Adrenal gland (tissue), 12 donors: ENCODE measurements around the gene ECE2. TPM values are rescaled to one million over a fixed set of nuclear protein-coding genes. Genes with fewer than 3 reads are reported as not detected.

Source experiments
- DNase-seq, 7 donors: peaks; one replicate each; pipeline ENCODE4 v3.0.0-alpha.2; 2019 to 2020
- H3K27ac ChIP-seq, 5 donors: fragments of 200-600 bp; sonication (generic) in 4 of 5; 1 replicate in 3 of 5; 2 replicates in 2 of 5; pipeline versions ENCODE4 v1.5.1 to v1.8.0; 2016 to 2020; ENCODE audit warnings: mild to moderate bottlenecking in 1 of 5
- H3K27me3 ChIP-seq: fragments of 200-600 bp; 2 replicates; pipeline ENCODE4 v1.8.0; 2021
- H3K36me3 ChIP-seq, 2 donors: fragments of 200-600 bp; replicated peaks in 1 of 2; 1 replicate in 1 of 2; 2 replicates in 1 of 2; pipeline versions ENCODE4 v1.5.1 to v1.8.0; 2018 to 2022
- H3K4me1 ChIP-seq, 2 donors: fragments of 200-600 bp; replicated peaks in 1 of 2; 1 replicate in 1 of 2; 2 replicates in 1 of 2; pipeline versions ENCODE4 v1.5.1 to v1.8.0; 2018 to 2021
- H3K4me3 ChIP-seq, 4 donors: fragments of 200-600 bp; sonication (generic) in 3 of 4; one replicate each; pipeline ENCODE4 v1.5.1; 2016 to 2018
- H3K9me3 ChIP-seq, 3 donors: fragments of 200-600 bp; sonication (generic) in 1 of 3; replicated peaks in 1 of 3; 1 replicate in 2 of 3; 2 replicates in 1 of 3; pipeline versions ENCODE4 v1.5.1 to v1.8.0; 2016 to 2021
- CTCF ChIP-seq, 6 experiments: fragments of 450-650 bp in 4 of 6; fragments of 200-600 bp in 2 of 6; sonication (generic) in 1 of 6; IDR thresholded peaks; 1 replicate in 5 of 6; 2 replicates in 1 of 6; pipeline versions ENCODE4 v1.5.1 to v1.8.0; 2016 to 2021; ENCODE audit warnings: antibody characterized with exemption in 6 of 6, mild to moderate bottlenecking in 2 of 6, moderate library complexity in 1 of 6
- POLR2A ChIP-seq, 2 donors: fragments of 450-650 bp; IDR thresholded peaks; one replicate each; pipeline ENCODE4 v1.6.1; 2017; ENCODE audit warnings: antibody characterized with exemption in 2 of 2, mild to moderate bottlenecking in 2 of 2, moderate library complexity in 1 of 2
- WGBS, 4 donors: extraction: QIAGEN DNeasy Blood & Tissue Kit in 2 of 4; methylation state at CpG; one replicate each; pipeline versions ENCODE4 v1.1.5 to v1.1.7; 2013 to 2017; 5-methylcytosine and 5-hydroxymethylcytosine counted together
- intact Hi-C, 2 donors: fragments of 100-400 bp; cut with DNase I; formaldehyde crosslinking; loops; one replicate each; pipeline versions ENCODE4 v1.14.1 to v1.15.0; 2022 to 2023
- polyA plus RNA-seq, 3 donors: library from polyadenylated mRNA; stranded (reverse); fragments of 200-250 nt in 2 of 3; fragments of 350-450 nt in 1 of 3; fragmentation: Illumina TruSeq in 1 of 3; extraction: RNeasy Lipid Tissue Mini Kit (QIAGEN cat#74804) in 1 of 3; gene quantifications; one replicate each; pipeline ENCODE4 v1.2.3, GENCODE V29; 2013 to 2014
- total RNA-seq, 9 donors: library from RNA; depleted of rRNA in 4 of 9; stranded (reverse); fragments of >200 nt in 4 of 9; fragments of 120-200 nt in 1 of 9; fragmentation: NEBNext Ultra II Directional in 1 of 9; extraction: Animal tissue kit (Norgen Biotek cat#: 25700) in 1 of 9; gene quantifications; one replicate each; pipeline versions ENCODE4 v1.1.0 to v1.2.4, GENCODE V29; 2013 to 2023
- donor health status: healthy with polysubstance abuse.
- donor health status: Bipolar disorder and iron deficiency.
- donor health status: DM: yes; HTN: yes; CAD: no.
- donor health status: DM: no; HTN: no; CAD: no.
- donor health status: DM: no; HTN: no; CAD: no.
- donor health status: DM: yes; HTN: yes; CAD: no.

Gene ECE2
- total and polyA plus RNA-seq, 12 donors = 0.27 to 15.2 (median 5.8) TPM; not detected in 4

- TF ChIP-seq CTCF (IDR thresholded peaks at IDR 0.05) = no peak
- TF ChIP-seq POLR2A (IDR thresholded peaks at IDR 0.05) = no peak
- H3K4me1 ChIP-seq = peaks cover 4 to 12% of the 10 kb centered on the region in 2 donors
- H3K27ac ChIP-seq = no peak overlapping the region
- H3K4me3 ChIP-seq = no peak overlapping the region
- DNase-seq = no peak
- H3K27me3 ChIP-seq = no peaks in the 10 kb centered on the region
- peaks cover 0 to 15% of the 10 kb centered on the region in 2 donors for H3K36me3 ChIP-seq
- 75 to 83% (median 78%) methylated on average over 7 of the region's 7 CpGs for WGBS, 4 donors
- intact Hi-C loops = no loop called here
- no peaks in the 10 kb centered on the region for H3K9me3 ChIP-seq
These were observed 20.8 kb downstream of the ECE2 start for GRCh38 chr3:184296616-184297015.

- Histone ChIP-seq H3K36me3 (peaks cover 0 to 38% of the 10 kb centered on the region in 2 donors), H3K4me1 (peaks cover 4 to 12% of the 10 kb centered on the region in 2 donors), H3K27me3 (no peaks in the 10 kb centered on the region), H3K4me3 (peak within 1 kb of the TSS in 3 of 4 donors; percentile 77 to 89 (median 79)), H3K27ac (peak within 1 kb of the TSS; percentile 66 to 90 (median 83)), H3K9me3 (no peaks in the 10 kb centered on the region)
- DNase-seq = peak; percentile 98 to 99 (median 99)
- WGBS, 4 donors = 0 to 1% (median 0%) methylated on average over 16 to 78 of the region's 78 CpGs
- intact Hi-C loops = no loop called here
- TF ChIP-seq CTCF (IDR thresholded peaks at IDR 0.05) (peak in 1 of 6 experiments; percentile 29), POLR2A (IDR thresholded peaks at IDR 0.05) (peak; percentile 77 to 91)
These were observed 23.1 kb downstream of the ECE2 start, which contains the start of gene PSMD2 for GRCh38 chr3:184298759-184299487. Gene PSMD2, plus strand, starts transcription at chr3:184299241. Its CDS starts 26 bp downstream, at chr3:184299267.

- Histone ChIP-seq H3K27ac (peak overlapping the region; percentile 15 to 85 (median 63)), H3K4me3 (peak overlapping the region in 3 of 4 donors; percentile 77 to 89 (median 79)), H3K9me3 (no peaks in the 10 kb centered on the region), H3K27me3 (no peaks in the 10 kb centered on the region), H3K4me1 (peaks cover 4 to 12% of the 10 kb centered on the region in 2 donors), H3K36me3 (peaks cover 0 to 46% of the 10 kb centered on the region in 2 donors)
- WGBS, 4 donors = 14 to 31% (median 16%) methylated on average over 16 to 29 of the region's 29 CpGs
- intact Hi-C loops = no loop called here
- no peak for TF ChIP-seq POLR2A (IDR thresholded peaks at IDR 0.05)
- peak in 1 of 6 experiments; percentile 18 for TF ChIP-seq CTCF (IDR thresholded peaks at IDR 0.05)
- DNase-seq = peak in 2 of 7 donors; percentile 29 to 45
These were observed 23.9 kb downstream of the ECE2 start for GRCh38 chr3:184299488-184300377.

- Histone ChIP-seq H3K27me3 (no peaks in the 10 kb centered on the region), H3K36me3 (peaks cover 0 to 52% of the 10 kb centered on the region in 2 donors), H3K9me3 (no peaks in the 10 kb centered on the region), H3K4me1 (peaks cover 4 to 12% of the 10 kb centered on the region in 2 donors), H3K27ac (peak overlapping the region in 3 of 5 donors; percentile 15 to 85 (median 63)), H3K4me3 (no peak overlapping the region)
- WGBS, 4 donors = 58 to 65% (median 61%) methylated on average over 3 of the region's 3 CpGs
- DNase-seq = no peak
- intact Hi-C loops = no loop called here
- TF ChIP-seq POLR2A (IDR thresholded peaks at IDR 0.05) = no peak
- TF ChIP-seq CTCF (IDR thresholded peaks at IDR 0.05) = no peak
These were observed 24.5 kb downstream of the ECE2 start for GRCh38 chr3:184300378-184300720.
